NCI-H1930 (cell line): Measurements from ENCODE around the gene NT5C.
"Not testable (repeated sequence)": the region's sequence is repeated elsewhere in the genome, so short reads cannot be mapped to it uniquely, and the experiment has no call there.

Source experiments
- DNase-seq, 2 experiments: peaks; one replicate each; lab custom pipeline; 2025; lab: John Stamatoyannopoulos, UW

The NT5C gene

DNA sequence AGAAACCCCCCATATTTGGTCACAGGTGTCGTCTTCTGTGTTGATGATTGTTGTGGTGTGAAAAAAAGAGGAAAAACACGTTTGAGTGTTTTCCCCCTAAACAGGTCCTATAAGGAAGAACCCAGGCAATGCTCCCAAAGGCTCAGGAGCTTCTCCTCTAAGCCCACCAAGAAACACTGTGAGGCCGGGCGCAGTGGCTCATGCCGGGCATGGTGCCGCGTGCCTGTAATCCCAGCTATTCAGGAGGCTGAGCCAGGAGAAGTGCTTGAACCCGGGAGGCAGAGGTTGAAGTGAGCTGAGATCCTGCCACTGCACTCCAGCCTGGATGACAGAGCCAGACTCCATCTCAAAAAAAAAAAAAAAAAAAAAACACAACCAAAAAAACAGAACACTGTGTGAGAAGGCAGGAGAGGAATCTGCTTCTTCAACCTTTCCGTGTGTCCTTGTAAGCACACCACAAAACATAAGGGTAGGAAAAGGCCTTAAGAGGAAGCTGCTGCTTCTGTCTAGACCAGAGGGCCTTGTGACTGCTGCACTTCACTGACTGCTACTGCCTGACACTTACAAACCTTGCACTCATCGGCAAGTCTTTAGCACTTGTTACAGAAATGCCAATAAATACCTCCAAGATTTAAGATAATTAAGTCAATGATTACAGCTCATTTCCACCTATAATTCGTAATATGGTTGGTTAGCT is 13.4 kb upstream of the NT5C start:
- no peak for DNase-seq

- DNase-seq: no peak
These were observed 10.9 kb upstream of the NT5C start for GRCh38 chr17:75142236-75142971.

GRCh38 chr17:75138519-75138918 is 7.0 kb upstream of the NT5C start:
- DNase-seq: no peak

GRCh38 chr17:75137762-75138161 is 6.2 kb upstream of the NT5C start:
- DNase-seq: not testable (repeated sequence)

DNA sequence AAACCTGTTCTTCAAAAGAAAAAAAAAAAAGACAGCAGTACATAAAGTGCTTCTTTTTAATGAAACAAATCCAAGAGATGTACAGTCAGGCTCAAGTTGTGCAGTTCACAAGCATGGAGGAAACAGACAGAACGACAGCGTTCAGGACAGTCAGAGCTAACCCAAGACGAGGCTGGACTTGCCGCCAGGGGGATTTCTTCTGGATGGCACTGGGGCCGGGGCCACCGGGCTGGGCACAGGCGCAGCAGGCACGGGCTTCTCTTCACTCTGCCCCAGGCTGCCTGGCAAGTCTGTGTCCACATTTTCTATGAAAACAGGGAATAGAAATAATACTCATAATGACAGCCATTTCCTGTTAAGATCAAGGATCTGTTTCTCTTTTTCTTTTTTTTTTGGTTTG is 4.4 kb upstream of the NT5C start:
- no peak for DNase-seq

DNA sequence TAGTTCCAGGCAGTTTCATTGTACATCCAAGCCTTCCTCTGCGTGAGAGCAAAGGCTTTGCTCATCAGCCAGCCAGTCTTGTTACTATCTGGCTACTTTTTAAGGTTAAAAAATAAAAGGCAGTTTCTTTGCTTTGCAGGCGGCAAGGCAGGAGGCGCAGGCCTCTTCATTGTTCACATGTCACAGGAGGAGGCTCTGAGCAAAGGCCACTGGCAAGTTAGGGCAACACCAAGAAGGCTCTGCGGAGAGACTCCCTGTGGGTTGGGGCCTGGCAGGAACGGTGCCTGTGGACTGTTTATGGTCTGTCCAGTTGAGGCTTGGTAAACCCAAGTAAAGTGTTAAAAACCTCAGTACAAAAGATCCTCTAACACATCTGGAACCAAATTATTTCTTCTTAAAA is 3.9 kb upstream of the NT5C start:
- no peak for DNase-seq

DNA sequence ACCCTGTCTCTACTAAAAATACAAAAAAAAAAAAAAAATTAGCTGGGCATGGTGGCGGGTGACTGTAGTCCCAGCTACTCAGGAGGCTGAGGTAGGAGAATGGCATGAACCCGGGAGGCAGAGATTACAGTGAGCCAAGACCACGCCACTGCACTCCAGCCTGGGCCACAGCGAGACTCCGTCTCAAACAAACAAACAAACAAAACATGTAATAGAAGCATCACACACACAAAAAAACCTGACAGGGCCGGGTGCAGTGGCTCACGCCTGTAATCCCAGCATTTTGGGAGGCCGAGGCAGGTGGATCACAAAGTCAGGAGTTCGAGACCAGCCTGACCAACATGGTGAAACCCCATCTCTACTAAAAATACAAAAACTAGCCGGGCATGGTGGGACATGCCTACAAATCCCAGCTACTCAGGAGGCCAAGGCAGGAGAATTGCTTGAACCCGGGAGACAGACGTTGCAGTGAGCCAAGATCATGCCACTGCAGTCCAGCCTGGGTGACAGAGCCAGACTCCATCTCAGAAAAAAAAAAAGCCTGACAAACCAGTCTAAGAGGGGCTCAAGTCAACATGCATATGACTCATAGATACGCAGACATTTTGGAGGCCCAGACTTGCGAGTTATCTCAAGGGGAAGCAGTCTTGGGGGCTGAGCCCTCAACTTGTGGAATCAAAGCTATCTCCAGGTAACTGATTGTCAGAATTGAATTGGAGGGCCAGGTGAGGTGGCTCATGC is 2.2 kb upstream of the NT5C start:
- DNase-seq: not testable (repeated sequence)

DNA sequence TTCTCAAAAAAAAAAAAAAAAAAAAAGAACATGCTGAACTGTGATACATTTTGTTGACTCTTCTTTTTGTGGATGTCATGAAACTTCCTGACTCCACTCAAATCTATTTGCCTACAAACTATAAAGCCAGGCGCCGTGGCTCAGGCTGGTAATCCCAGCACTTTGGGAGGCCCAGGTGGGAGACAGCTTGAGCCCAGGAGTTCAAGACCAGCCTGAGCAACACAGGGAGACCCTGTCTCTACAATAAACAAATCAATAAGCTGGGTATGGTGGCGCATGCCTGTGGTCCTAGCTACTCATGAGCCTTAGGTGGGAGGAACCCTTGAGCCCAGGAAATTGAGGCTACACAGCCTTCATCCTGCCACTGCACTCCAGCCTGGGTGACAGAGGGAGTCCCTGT is 1.5 kb upstream of the NT5C start:
- DNase-seq: no peak

GRCh38 chr17:75132018-75133000 is 767 bp upstream of the NT5C start:
- DNase-seq: not testable (repeated sequence)

DNA sequence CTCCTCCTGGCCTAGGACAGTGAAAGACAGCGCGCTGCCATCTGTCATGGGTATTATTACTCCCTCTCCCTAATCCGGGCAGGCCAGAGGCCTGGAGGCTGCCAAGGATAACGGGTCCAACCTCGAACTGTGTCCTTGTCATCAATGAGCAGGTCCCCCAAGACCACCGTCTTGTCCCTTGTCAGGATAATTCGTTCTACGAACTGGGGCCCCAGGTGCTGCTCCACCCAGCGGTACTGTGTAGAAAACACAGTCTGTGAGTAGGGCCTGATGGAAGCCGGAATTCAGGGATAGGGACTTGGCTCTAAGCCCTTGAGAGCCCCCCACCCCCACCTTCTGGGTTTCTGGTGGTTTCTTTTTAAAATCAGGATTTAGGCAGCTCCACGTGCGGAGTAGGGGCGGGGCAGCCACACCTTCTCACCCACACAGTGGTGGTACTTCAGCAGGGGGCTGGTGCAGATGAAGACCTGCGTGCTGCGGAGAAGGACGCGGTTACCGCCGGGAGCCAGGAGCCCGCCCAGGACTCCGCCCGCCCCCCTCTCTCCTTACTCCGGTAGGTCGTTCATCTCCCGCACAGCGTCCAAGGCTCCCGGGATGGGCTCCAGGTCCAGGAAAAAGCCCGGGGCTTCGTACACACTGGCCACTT is 787 bp downstream of the NT5C start:
- peak; percentile 50 to 66 for DNase-seq

- DNase-seq: no peak
These were observed 1.4 kb downstream of the NT5C start for GRCh38 chr17:75130059-75130631.

GRCh38 chr17:75129576-75129975 is 2.0 kb downstream of the NT5C start:
- DNase-seq: no peak

GRCh38 chr17:75128694-75129505 is 2.6 kb downstream of the NT5C start:
- DNase-seq: no peak

- DNase-seq: not testable (repeated sequence)
These were observed 3.6 kb downstream of the NT5C start for GRCh38 chr17:75127936-75128335.

DNA sequence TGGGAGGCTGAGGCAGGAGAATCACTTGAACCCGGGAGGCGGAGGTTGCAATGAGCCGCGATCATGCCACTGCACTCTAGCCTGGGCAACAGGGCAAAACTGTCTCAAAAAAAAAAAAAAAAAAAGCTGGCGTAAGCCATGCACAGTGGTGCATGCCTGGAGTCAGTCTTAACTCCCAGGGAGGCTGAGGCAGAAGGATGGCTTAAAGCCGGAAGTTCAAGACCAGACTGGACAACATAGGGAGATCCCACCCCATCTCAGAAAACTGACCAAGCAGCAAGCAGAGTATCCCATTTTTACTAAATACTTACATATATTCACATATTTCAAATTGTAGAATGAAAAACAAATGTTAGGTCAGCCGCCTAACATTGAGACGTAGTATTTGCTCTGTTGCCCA is 4.6 kb downstream of the NT5C start:
- no peak for DNase-seq

- DNase-seq: no peak
These were observed 5.6 kb downstream of the NT5C start for GRCh38 chr17:75125984-75126383.

GRCh38 chr17:75124819-75125162 is 6.8 kb downstream of the NT5C start:
- no peak for DNase-seq

DNA sequence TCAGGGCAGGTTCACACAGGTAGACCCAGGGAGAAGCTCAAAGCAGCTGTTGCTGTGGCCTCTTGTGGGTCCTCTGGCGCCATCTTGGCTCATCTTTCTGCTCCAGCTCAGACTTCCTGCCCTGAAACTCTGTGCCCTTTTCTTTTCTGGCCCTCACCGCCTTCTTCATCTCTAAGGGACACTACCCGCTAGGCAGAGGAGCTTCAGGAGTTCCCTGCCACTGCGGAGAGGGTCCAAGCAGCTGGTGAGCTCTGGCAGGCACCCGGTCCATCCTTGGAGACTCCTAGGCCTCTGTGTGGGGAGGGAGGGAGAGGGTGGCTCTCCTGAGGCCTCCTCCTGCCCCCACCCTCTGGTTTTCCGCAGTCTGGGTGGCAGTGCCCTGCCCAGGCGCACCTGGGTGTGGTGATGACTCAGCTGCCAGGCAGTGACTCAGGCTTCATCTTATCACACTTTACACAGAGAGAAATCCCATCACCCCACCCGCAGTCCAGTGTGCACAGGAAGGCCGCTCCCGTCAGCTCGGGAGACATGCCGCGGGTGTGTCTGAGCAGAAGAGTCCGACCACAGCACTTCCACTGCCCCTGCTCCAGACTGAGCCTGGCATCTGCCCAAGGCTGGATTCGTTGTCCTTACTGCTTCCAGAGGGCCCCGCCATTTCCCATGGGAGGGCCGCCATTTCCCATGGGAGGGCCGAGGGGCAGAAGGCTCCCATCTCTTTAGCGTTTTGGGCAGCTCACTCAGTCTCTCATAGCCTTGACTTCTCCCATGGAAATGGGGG is 7.3 kb downstream of the NT5C start:
- no peak for DNase-seq

DNA sequence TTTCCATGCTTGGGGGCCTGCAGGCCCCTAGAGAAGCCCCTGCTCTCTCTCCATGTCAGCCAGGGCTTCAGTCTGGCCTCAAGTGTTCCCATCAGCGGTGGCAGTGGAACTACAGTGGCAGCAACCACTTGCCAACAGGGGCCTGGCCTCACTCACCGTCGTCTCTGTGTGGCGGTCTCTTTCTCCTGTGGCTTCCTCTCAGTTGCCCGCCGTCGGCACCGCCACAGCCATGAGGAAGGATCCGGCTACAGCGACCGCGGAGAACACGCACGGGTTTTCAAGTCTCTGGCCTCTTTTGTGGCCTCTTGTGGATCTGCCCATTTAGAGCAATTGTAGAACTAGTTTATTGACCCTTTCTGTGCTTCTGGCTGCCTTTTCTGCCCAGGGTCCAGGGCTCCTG is 13.2 kb downstream of the NT5C start:
- DNase-seq: no peak
